Heart right ventricle (tissue), 16 donors: ENCODE results near the gene OR7D2. TPM values are rescaled to one million over a fixed set of nuclear protein-coding genes. Genes with fewer than 3 reads are reported as not detected.

ENCODE experiments used
- ATAC-seq, 8 donors: fragments of 200-7000 bp; cut with Tn5 transposase; one replicate each; pipeline ENCODE4 v1.9.1; 2020; ENCODE audit warnings: mild to moderate bottlenecking in 8 of 8, moderate library complexity in 8 of 8, moderate number of reproducible peaks in 1 of 8
- DNase-seq, 2 donors: peaks; one replicate each; pipeline ENCODE4 v3.0.0-alpha.2; 2020
- H3K27ac ChIP-seq, 10 donors: fragments of 200-600 bp; sonication (generic) in 2 of 10; one replicate each; pipeline versions ENCODE4 v1.5.0 to v1.8.0; 2020 to 2022; ENCODE audit warnings: mild to moderate bottlenecking in 3 of 10
- H3K27me3 ChIP-seq, 7 donors: fragments of 200-600 bp; one replicate each; pipeline ENCODE4 v1.8.0; 2021 to 2022; ENCODE audit warnings: mild to moderate bottlenecking in 2 of 7
- H3K36me3 ChIP-seq, 9 donors: fragments of 200-600 bp; sonication (generic) in 1 of 9; one replicate each; pipeline versions ENCODE4 v1.5.0 to v1.8.0; 2020 to 2022; ENCODE audit warnings: mild to moderate bottlenecking in 2 of 9
- H3K4me1 ChIP-seq, 9 donors: fragments of 200-600 bp; sonication (generic) in 1 of 9; one replicate each; pipeline versions ENCODE4 v1.5.0 to v1.8.0; 2020 to 2022; ENCODE audit warnings: mild to moderate bottlenecking in 4 of 9
- H3K4me3 ChIP-seq, 10 donors: fragments of 200-600 bp; sonication (generic) in 2 of 10; one replicate each; pipeline versions ENCODE4 v1.5.0 to v1.8.0; 2020 to 2022; ENCODE audit warnings: mild to moderate bottlenecking in 7 of 10, moderate library complexity in 2 of 10
- H3K9me3 ChIP-seq, 11 donors: fragments of 200-600 bp in 10 of 11; sonication (generic) in 2 of 11; one replicate each; pipeline versions ENCODE4 v1.5.0 to v1.8.0; 2013 to 2022; ENCODE audit warnings: mild to moderate bottlenecking in 2 of 11, control low read depth in 1 of 11, moderate library complexity in 1 of 11
- CTCF ChIP-seq, 9 donors: fragments of 200-600 bp; sonication (generic) in 2 of 9; IDR thresholded peaks; one replicate each; pipeline versions ENCODE4 v1.5.0 to v1.8.0; 2021 to 2022; ENCODE audit warnings: antibody characterized with exemption in 9 of 9, mild to moderate bottlenecking in 5 of 9, moderate library complexity in 1 of 9
- WGBS, 2 donors: extraction: QIAGEN DNeasy Blood & Tissue Kit; methylation state at CpG; one replicate each; pipeline ENCODE4 v1.1.7; 2013; ENCODE audit warnings: inconsistent platforms in 1 of 2; 5-methylcytosine and 5-hydroxymethylcytosine counted together
- intact Hi-C, 10 donors: fragments of 100-400 bp; cut with DNase I; formaldehyde crosslinking; loops; one replicate each; pipeline versions ENCODE4 v1.11.1 to v1.14.2; 2022
- polyA plus RNA-seq, 2 donors: library from polyadenylated mRNA; stranded (reverse); fragments of 200-250 nt; gene quantifications; one replicate each; pipeline ENCODE4 v1.2.3, GENCODE V29; 2013
- total RNA-seq, 10 donors: library from RNA; stranded (reverse); fragmentation: NEBNext Ultra II Directional in 3 of 10; extraction: Animal tissue kit (Norgen Biotek cat#: 25700) in 3 of 10; gene quantifications; one replicate each; pipeline versions ENCODE4 v1.2.1 to v1.2.4, GENCODE V29; 2021 to 2023
- donor health status: Arrhythmogenic right ventricular cardiomyopathy.
- donor health status: ischemic (EF 13 %, LVEDD 7.1; RV severe dilation, severe dysfunction).
- donor health status: healthy with polysubstance abuse.
- donor health status: DM: no; HTN: yes; CAD: no.
- donor health status: DM: no; HTN: no; CAD: no.
- donor health status: ischemic (EF 25% LVEDD 6.9; RV normal size, moderate dysfunction).
- donor health status: ischemic (EF 25% LVEDD 5.7; RV mildly dilated, moderate dysfunction).
- donor health status: healthy.
- donor health status: DM: yes; HTN: yes; CAD: no.
- donor health status: Ischemic cardiomyopathy.
- donor health status: ischemic (EF 35%, LVEDD 5.7; RV mildly dilated, moderate dysfunction).
- donor health status: nonischemic (EF 11% LVEDD 7.7; RV severe dilation, severe dysfunction).
- donor health status: DM: yes; HTN: yes; CAD: no.
- donor health status: PGD.
- donor health status: ischemic (EF 29% LVEDD 5.4; RV normal size, mild dysfunction).
- donor health status: nonischemic (EF 23%, LVEDD 6.1; RV moderate dilation, normal function).

The OR7D2 gene
- total and polyA plus RNA-seq, 12 donors: 0.12 TPM; not detected in 11

GRCh38 chr19:9156304-9156703 lies 22.5 kb upstream of the OR7D2 start:
- no peak for TF ChIP-seq CTCF (IDR thresholded peaks at IDR 0.05)

GRCh38 chr19:9159891-9160290 lies 18.9 kb upstream of the OR7D2 start:
- H3K36me3 ChIP-seq: peaks cover 6 to 99% (median 80%) of the 10 kb centered on the region in 9 donors
- no peak overlapping the region for H3K27ac ChIP-seq
- ATAC-seq (no peak), DNase-seq (no peak)
- H3K27me3 ChIP-seq: no peaks in the 10 kb centered on the region
- H3K4me3 ChIP-seq: no peak overlapping the region
- 97 to 98% methylated on average over 13 of the region's 13 CpGs for WGBS, 2 donors
- no peaks in the 10 kb centered on the region for H3K4me1 ChIP-seq
- no peak for TF ChIP-seq CTCF (IDR thresholded peaks at IDR 0.05)
- peaks cover 0 to 39% (median 8%) of the 10 kb centered on the region in 11 donors for H3K9me3 ChIP-seq
- intact Hi-C loops: no loop called here

More at GRCh38 chr19:9156304-9156703, 22.5 kb upstream of the OR7D2 start:
- Histone ChIP-seq H3K4me1 (no peaks in the 10 kb centered on the region), H3K27me3 (no peaks in the 10 kb centered on the region), H3K9me3 (peaks cover 0 to 59% (median 13%) of the 10 kb centered on the region in 11 donors), H3K27ac (no peak overlapping the region), H3K36me3 (peaks cover 3 to 87% (median 63%) of the 10 kb centered on the region in 9 donors), H3K4me3 (no peak overlapping the region)
- ATAC-seq (no peak), DNase-seq (no peak)
- intact Hi-C loops: no loop called here
- 87 to 89% methylated on average over 1 of the region's 1 CpG for WGBS, 2 donors

GRCh38 chr19:9161427-9161826 lies 17.4 kb upstream of the OR7D2 start:
- intact Hi-C loops: no loop called here
- Histone ChIP-seq H3K4me1 (no peaks in the 10 kb centered on the region), H3K4me3 (no peak overlapping the region), H3K36me3 (peaks cover 6 to 99% (median 74%) of the 10 kb centered on the region in 9 donors), H3K27ac (no peak overlapping the region), H3K27me3 (no peaks in the 10 kb centered on the region), H3K9me3 (peaks cover 0 to 26% (median 0%) of the 10 kb centered on the region in 11 donors)
- TF ChIP-seq CTCF (IDR thresholded peaks at IDR 0.05): no peak
- 97 to 98% methylated on average over 12 of the region's 12 CpGs for WGBS, 2 donors
- ATAC-seq (no peak), DNase-seq (no peak)

GRCh38 chr19:9165261-9165660 lies 13.5 kb upstream of the OR7D2 start:
- peaks cover 0 to 21% (median 0%) of the 10 kb centered on the region in 11 donors for H3K9me3 ChIP-seq
- 94% methylated on average over 3 of the region's 3 CpGs for WGBS, 2 donors
- intact Hi-C loops: no loop called here
- no peak overlapping the region for H3K4me3 ChIP-seq
- H3K27me3 ChIP-seq: no peaks in the 10 kb centered on the region
- ATAC-seq (no peak), DNase-seq (no peak)
- H3K36me3 ChIP-seq: peaks cover 6 to 71% (median 38%) of the 10 kb centered on the region in 9 donors
- no peak for TF ChIP-seq CTCF (IDR thresholded peaks at IDR 0.05)
- no peak overlapping the region for H3K27ac ChIP-seq
- H3K4me1 ChIP-seq: peaks cover 0 to 3% (median 0%) of the 10 kb centered on the region in 9 donors
